GM23248 (cell line): ENCODE data around the gene IFT25.
"Not testable (repeated sequence)": the region's sequence is repeated elsewhere in the genome, so short reads cannot be mapped to it uniquely, and the experiment has no call there.

Source experiments
- EZH2 ChIP-seq: fragments of 200-600 bp; sonication (generic); IDR thresholded peaks from 2 replicates; pipeline ENCODE4 v1.6.1; 2018; ENCODE audit warnings: antibody characterized with exemption, mild to moderate bottlenecking; ENCODE audit not compliant: insufficient read depth, poor library complexity, severe bottlenecking
- EZH2phosphoT487 ChIP-seq: fragments of 200-600 bp; sonication (generic); IDR thresholded peaks from 2 replicates; pipeline ENCODE4 v1.6.1; 2018; ENCODE audit warnings: antibody characterized with exemption, moderate library complexity, mild to moderate bottlenecking, low read depth; ENCODE audit not compliant: insufficient read depth

DNA sequence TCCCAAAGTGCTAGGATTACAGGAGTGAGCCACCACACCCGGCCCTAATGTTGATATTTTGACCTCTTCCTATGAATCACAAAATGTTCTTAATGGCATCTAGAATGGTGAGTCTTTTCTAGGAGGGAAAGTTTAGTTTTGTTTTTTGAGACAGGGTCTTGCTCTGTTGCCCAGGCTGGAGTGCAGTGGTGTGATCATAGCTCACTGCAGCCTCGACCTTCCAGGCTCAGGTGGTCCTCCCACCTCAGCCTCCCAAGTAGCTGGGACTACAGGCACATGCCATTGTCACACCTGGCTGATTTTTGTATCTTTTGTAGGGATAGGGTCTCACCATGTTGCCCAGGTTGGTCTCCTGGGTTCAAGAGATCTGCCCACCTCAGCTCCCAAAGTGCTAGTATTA, 23.8 kb upstream of the IFT25 start:
- TF ChIP-seq EZH2, EZH2phosphoT487: not testable (repeated sequence)
